ENCODE data around the gene MPPED1.

- no peak for TF ChIP-seq CTCF (IDR thresholded peaks at IDR 0.05)
- TF ChIP-seq POLR2A (IDR thresholded peaks at IDR 0.05): no peak
Observed at GRCh38 chr22:43485502-43486089, 73.8 kb downstream of the MPPED1 start.

All from body of pancreas (tissue), 4 donors.